WTC11 (cell line): ENCODE measurements around the gene EDARADD.

Experiments used
- ATF1 ChIP-seq: sonication (generic); formaldehyde crosslinking; IDR thresholded peaks from 2 replicates; pipeline ENCODE4 v1.8.1; 2023; ENCODE audit warnings: mild to moderate bottlenecking, moderate library complexity, missing genetic modification reagents
- ATF2 ChIP-seq: sonication (generic); formaldehyde crosslinking; IDR thresholded peaks from 2 replicates; pipeline ENCODE4 v1.8.1; 2022; ENCODE audit warnings: low read depth, missing genetic modification reagents, borderline replicate concordance
- CTCF ChIP-seq: fragments of 200-600 bp; IDR thresholded peaks from 2 replicates; pipeline ENCODE4 v1.8.0; 2022; ENCODE audit warnings: antibody characterized with exemption
- ELF4 ChIP-seq: sonication (generic); formaldehyde crosslinking; IDR thresholded peaks from 2 replicates; pipeline ENCODE4 v1.8.1; 2022; ENCODE audit warnings: low read depth, mild to moderate bottlenecking, moderate library complexity, missing genetic modification reagents
- ETV6 ChIP-seq: sonication (generic); formaldehyde crosslinking; IDR thresholded peaks from 2 replicates; pipeline ENCODE4 v1.8.1; 2022; ENCODE audit warnings: mild to moderate bottlenecking, missing genetic modification reagents
- JUN ChIP-seq: sonication (generic); formaldehyde crosslinking; IDR thresholded peaks from 2 replicates; pipeline ENCODE4 v1.8.0; 2023; ENCODE audit warnings: mild to moderate bottlenecking, missing genetic modification reagents
- KAT7 ChIP-seq: sonication (generic); formaldehyde crosslinking; IDR thresholded peaks from 2 replicates; pipeline ENCODE4 v1.8.1; 2023; ENCODE audit warnings: missing genetic modification reagents, mild to moderate bottlenecking, borderline replicate concordance
- MYBL2 ChIP-seq: sonication (generic); formaldehyde crosslinking; IDR thresholded peaks from 2 replicates; pipeline ENCODE4 v1.8.1; 2023; ENCODE audit warnings: mild to moderate bottlenecking, moderate library complexity, missing genetic modification reagents
- NR3C1 ChIP-seq: sonication (generic); formaldehyde crosslinking; conservative IDR thresholded peaks from 2 replicates; pipeline ENCODE4 v1.8.1; 2023; ENCODE audit warnings: low read depth, mild to moderate bottlenecking, missing genetic modification reagents
- SMAD3 ChIP-seq: sonication (generic); formaldehyde crosslinking; IDR thresholded peaks from 2 replicates; pipeline ENCODE4 v1.8.0; 2022; ENCODE audit warnings: missing genetic modification reagents, mild to moderate bottlenecking, borderline replicate concordance
- SMAD4 ChIP-seq: sonication (generic); formaldehyde crosslinking; IDR thresholded peaks from 2 replicates; pipeline ENCODE4 v1.8.0; 2022; ENCODE audit warnings: mild to moderate bottlenecking, missing genetic modification reagents
- SP1 ChIP-seq: sonication (generic); formaldehyde crosslinking; conservative IDR thresholded peaks from 2 replicates; pipeline ENCODE4 v1.8.1; 2022; ENCODE audit warnings: missing genetic modification reagents
- USF2 ChIP-seq: sonication (generic); formaldehyde crosslinking; IDR thresholded peaks from 2 replicates; pipeline ENCODE4 v1.8.1; 2023; ENCODE audit warnings: mild to moderate bottlenecking, missing genetic modification reagents, moderate library complexity
- ZNF219 ChIP-seq: sonication (generic); formaldehyde crosslinking; IDR thresholded peaks from 2 replicates; pipeline ENCODE4 v1.8.0; 2023; ENCODE audit warnings: missing genetic modification reagents, mild to moderate bottlenecking, borderline replicate concordance

- TF ChIP-seq NR3C1 (CRISPR knock-in tag) (no peak), CTCF (no peak), USF2 (no peak), SP1 (CRISPR knock-in tag) (peak; percentile 27; the same call in 1 of the 2 replicates), ATF1 (CRISPR knock-in tag) (no peak), SMAD4 (no peak), ZNF219 (no peak), ETV6 (no peak), JUN (CRISPR knock-in tag) (no peak), KAT7 (CRISPR knock-in tag) (peak; percentile 51; the same call in 1 of the 2 replicates), SMAD3 (CRISPR knock-in tag) (no peak), ELF4 (CRISPR knock-in tag) (no peak), MYBL2 (CRISPR knock-in tag) (no peak), ATF2 (CRISPR knock-in tag) (no peak)
Observed at GRCh38 chr1:236395230-236395946, 1.3 kb downstream of the EDARADD start.
